Tibial artery (tissue), 4 donors: ENCODE results near the gene SETX.

Experiments
- DNase-seq, 2 donors: peaks; one replicate each; pipeline ENCODE4 v3.0.0-alpha.2; 2019
- H3K27ac ChIP-seq, 2 donors: fragments of 200-600 bp; sonication (generic) in 1 of 2; 1 replicate in 1 of 2; 2 replicates in 1 of 2; pipeline ENCODE4 v1.5.1; 2018 to 2019; ENCODE audit warnings: mild to moderate bottlenecking in 1 of 2
- H3K27me3 ChIP-seq, 2 donors: fragments of 200-600 bp; sonication (generic) in 1 of 2; one replicate each; pipeline versions ENCODE4 v1.5.1 to v1.6.0; 2016 to 2019
- H3K36me3 ChIP-seq, 3 donors: fragments of 200-600 bp; sonication (generic) in 2 of 3; one replicate each; pipeline ENCODE4 v1.5.1; 2016 to 2019; ENCODE audit warnings: mild to moderate bottlenecking in 2 of 3
- H3K4me1 ChIP-seq, 4 donors: fragments of 200-600 bp; sonication (generic) in 2 of 4; 1 replicate in 3 of 4; 2 replicates in 1 of 4; pipeline ENCODE4 v1.5.1; 2016 to 2019
- H3K4me3 ChIP-seq, 2 donors: fragments of 200-600 bp; sonication (generic) in 1 of 2; 1 replicate in 1 of 2; 2 replicates in 1 of 2; pipeline ENCODE4 v1.5.1; 2018 to 2019; ENCODE audit warnings: mild to moderate bottlenecking in 2 of 2
- H3K9me3 ChIP-seq, 3 donors: fragments of 200-600 bp; sonication (generic) in 1 of 3; one replicate each; pipeline ENCODE4 v1.5.1; 2016 to 2019
- intact Hi-C: fragments of 100-400 bp; cut with DNase I; formaldehyde crosslinking; loops from one replicate; pipeline ENCODE4 v1.15.0; 2023; ENCODE audit warnings: low total_unique reads
- TF ChIP-seq, protein P1 (sequence below), 2 experiments: fragments of 200-600 bp in 1 of 2; fragments of 450-650 bp in 1 of 2; IDR thresholded peaks; one replicate each; pipeline ENCODE4 v1.5.1; 2017 to 2019; ENCODE audit warnings: antibody characterized with exemption in 2 of 2, mild to moderate bottlenecking in 1 of 2, moderate library complexity in 1 of 2

SETX gene

DNA sequence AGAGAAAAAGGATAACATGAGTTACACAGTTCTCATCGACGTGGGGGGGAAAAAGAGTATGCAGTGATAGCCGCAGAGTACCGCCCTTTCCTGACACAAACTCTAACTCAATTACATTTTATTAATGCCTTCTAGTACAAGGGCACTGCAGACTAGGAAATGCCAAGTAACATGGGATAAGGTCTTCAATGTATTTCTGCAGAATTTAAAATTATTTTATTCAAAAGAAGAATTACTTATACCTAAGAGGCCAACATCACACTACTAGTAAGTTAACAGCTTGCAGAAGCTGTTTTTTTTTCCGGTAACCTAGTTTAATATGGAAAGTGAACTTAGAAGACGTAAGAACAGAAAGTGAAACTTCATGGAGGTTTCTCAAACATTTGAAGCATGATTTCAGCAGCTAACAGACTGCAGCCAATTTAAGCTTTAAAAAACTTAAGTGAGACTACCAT is 3.9 kb downstream of the SETX start:
- Histone ChIP-seq H3K27me3 (no peaks in the 10 kb centered on the region), H3K4me1 (peaks cover 0 to 33% (median 23%) of the 10 kb centered on the region in 4 donors), H3K36me3 (peaks cover 52 to 70% (median 66%) of the 10 kb centered on the region in 3 donors), H3K4me3 (no peak overlapping the region), H3K9me3 (no peaks in the 10 kb centered on the region), H3K27ac (no peak overlapping the region)
- intact Hi-C loops: no loop called here
- TF ChIP-seq, protein P1, sequence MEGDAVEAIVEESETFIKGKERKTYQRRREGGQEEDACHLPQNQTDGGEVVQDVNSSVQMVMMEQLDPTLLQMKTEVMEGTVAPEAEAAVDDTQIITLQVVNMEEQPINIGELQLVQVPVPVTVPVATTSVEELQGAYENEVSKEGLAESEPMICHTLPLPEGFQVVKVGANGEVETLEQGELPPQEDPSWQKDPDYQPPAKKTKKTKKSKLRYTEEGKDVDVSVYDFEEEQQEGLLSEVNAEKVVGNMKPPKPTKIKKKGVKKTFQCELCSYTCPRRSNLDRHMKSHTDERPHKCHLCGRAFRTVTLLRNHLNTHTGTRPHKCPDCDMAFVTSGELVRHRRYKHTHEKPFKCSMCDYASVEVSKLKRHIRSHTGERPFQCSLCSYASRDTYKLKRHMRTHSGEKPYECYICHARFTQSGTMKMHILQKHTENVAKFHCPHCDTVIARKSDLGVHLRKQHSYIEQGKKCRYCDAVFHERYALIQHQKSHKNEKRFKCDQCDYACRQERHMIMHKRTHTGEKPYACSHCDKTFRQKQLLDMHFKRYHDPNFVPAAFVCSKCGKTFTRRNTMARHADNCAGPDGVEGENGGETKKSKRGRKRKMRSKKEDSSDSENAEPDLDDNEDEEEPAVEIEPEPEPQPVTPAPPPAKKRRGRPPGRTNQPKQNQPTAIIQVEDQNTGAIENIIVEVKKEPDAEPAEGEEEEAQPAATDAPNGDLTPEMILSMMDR (IDR thresholded peaks at IDR 0.05): no peak
- DNase-seq: no peak

DNA sequence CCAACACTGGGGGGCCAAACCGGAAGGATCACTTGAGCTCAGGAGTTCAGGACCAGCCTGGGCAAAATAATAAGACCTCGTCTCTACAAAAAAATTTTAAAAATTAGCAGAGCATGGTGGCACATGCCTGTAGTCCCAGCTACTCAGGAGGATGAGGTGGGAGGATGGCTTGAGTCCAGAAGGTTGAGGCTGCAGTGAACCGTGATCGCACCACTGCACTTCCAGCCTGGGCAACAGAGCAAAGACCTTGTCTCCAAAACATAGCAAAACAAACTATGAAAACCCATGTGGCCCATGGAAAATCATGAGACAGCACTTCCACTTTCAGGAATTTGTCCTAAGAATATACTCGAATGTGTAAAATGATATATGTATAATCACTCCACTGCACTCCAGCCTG is 6.1 kb downstream of the SETX start:
- H3K27me3 ChIP-seq: no peaks in the 10 kb centered on the region
- intact Hi-C loops: no loop called here
- H3K27ac ChIP-seq: no peak overlapping the region
- H3K36me3 ChIP-seq: peaks cover 71 to 92% (median 88%) of the 10 kb centered on the region in 3 donors
- no peak for DNase-seq
- H3K4me3 ChIP-seq: no peak overlapping the region
- TF ChIP-seq, protein P1 (IDR thresholded peaks at IDR 0.05): no peak
- peaks cover 0 to 29% (median 18%) of the 10 kb centered on the region in 4 donors for H3K4me1 ChIP-seq
- no peaks in the 10 kb centered on the region for H3K9me3 ChIP-seq

DNA sequence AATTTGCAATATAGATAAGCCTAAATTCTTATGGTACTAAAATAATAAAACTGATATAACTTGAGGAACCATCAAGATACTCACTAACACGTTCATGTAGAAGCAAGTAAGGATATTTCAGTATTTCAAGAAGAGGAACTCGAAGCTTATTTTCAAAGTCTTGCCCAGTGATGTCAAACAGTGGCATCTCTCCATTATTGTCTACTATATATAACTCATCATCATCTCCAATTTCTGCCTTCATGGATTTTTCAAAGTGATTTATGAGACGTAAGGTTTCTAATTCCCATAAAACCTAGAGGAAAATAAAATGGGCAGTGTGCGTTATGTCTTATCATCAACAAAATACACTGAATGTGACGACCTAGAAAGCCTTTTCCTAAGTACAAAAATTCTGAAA is 8.6 kb downstream of the SETX start:
- peaks cover 0 to 4% (median 0%) of the 10 kb centered on the region in 4 donors for H3K4me1 ChIP-seq
- TF ChIP-seq, protein P1 (IDR thresholded peaks at IDR 0.05): no peak
- H3K9me3 ChIP-seq: no peaks in the 10 kb centered on the region
- intact Hi-C loops: no loop called here
- no peak overlapping the region for H3K27ac ChIP-seq
- no peak overlapping the region for H3K4me3 ChIP-seq
- H3K36me3 ChIP-seq: peaks cover 90 to 95% (median 91%) of the 10 kb centered on the region in 3 donors
- H3K27me3 ChIP-seq: no peaks in the 10 kb centered on the region
- DNase-seq: no peak

DNA sequence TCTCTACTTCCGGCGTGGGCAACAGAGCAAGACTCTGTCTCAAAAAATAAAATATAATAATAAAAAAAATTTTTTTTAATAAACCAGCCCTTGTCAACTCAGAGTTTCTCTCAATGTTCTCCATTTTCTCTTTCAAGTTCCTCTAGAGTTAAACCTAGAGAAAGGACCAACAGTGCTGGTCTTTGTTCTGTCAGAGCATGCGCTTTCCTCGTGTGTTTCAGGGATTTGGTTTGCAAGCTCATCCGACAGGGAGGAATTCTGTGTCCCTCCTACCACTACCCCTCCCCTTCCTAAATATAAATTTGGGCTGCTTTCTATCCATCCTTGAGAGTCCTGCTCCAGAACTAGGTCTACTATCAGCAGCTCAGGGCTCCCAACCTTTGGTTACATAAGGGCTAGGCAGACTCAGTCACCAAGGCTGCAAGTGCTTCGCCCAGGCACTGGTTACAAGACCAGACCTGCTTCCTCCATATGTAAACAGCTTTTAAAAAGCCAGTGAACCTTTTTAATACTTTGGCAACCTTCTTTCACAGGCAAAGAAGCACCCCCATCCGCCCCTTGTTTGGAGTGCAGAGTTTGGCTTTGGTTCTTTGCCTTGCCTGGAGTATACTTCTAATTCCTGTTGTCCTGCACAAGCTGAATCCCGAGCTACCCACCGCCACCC is 13.5 kb downstream of the SETX start:
- H3K4me3 ChIP-seq: no peak overlapping the region
- DNase-seq: no peak
- peaks cover 80 to 96% (median 93%) of the 10 kb centered on the region in 3 donors for H3K36me3 ChIP-seq
- no peaks in the 10 kb centered on the region for H3K4me1 ChIP-seq
- TF ChIP-seq, protein P1 (IDR thresholded peaks at IDR 0.05): no peak
- intact Hi-C loops: no loop called here
- no peaks in the 10 kb centered on the region for H3K27me3 ChIP-seq
- no peak overlapping the region for H3K27ac ChIP-seq
- no peaks in the 10 kb centered on the region for H3K9me3 ChIP-seq

DNA sequence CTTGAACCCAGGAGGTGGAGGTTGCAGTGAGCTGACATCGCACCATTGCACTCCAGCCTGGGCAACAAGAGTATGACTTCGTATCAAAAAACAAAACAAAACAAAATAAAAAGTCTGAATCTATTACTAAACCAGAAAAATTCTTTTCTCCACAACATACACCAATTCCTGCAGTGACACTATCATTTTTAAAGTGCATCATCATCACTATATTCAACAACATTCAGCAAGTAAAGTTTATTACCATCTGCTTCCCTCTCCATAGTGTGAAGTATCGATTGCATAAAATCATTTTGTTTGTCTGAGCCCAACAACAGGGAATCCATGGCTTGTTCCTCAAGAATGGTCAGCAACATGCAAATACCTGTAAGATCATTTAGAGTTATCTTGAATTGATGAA is 20.4 kb downstream of the SETX start:
- Histone ChIP-seq H3K27me3 (no peaks in the 10 kb centered on the region), H3K36me3 (peaks cover 80 to 95% (median 91%) of the 10 kb centered on the region in 3 donors), H3K4me1 (no peaks in the 10 kb centered on the region), H3K4me3 (no peak overlapping the region), H3K27ac (no peak overlapping the region), H3K9me3 (no peaks in the 10 kb centered on the region)
- no peak for DNase-seq
- TF ChIP-seq, protein P1 (IDR thresholded peaks at IDR 0.05): no peak
- intact Hi-C loops: no loop called here
